Activated CD8-positive, alpha-beta T cell treated with anti-CD3 and anti-CD28 coated beads for 36 hours (primary cell): Measurements from ENCODE around the gene CES5A. TPM values are rescaled to one million over a fixed set of nuclear protein-coding genes. Genes with fewer than 3 reads are reported as not detected.
"Not testable (repeated sequence)": the region's sequence is repeated elsewhere in the genome, so short reads cannot be mapped to it uniquely, and the experiment has no call there.

Source experiments
- ATAC-seq: fragments of 200-7000 bp; cut with Tn5 transposase; one replicate; pipeline ENCODE4 v1.10.0; 2021; ENCODE audit warnings: mild to moderate bottlenecking, moderate library complexity
- CTCF ChIA-PET: fragments of 350-600 bp; sonication (Branson Sonifier 250); formaldehyde crosslinking; loops from one replicate; lab custom pipeline; 2021; ENCODE audit warnings: antibody characterized with exemption; lab: Charles Lee
- POLR2A ChIA-PET: fragments of 350-600 bp; sonication (Branson Sonifier 250); formaldehyde crosslinking; loops from one replicate; lab custom pipeline; 2021; ENCODE audit warnings: antibody characterized with exemption; lab: Charles Lee
- DNase-seq: peaks from one replicate; pipeline ENCODE4 v3.0.0-alpha.2; 2020
- H3K27ac Mint-ChIP-seq: one replicate; pipeline ENCODE4 v1.8.0; 2021; ENCODE audit warnings: mild to moderate bottlenecking, mixed read lengths
- H3K27me3 Mint-ChIP-seq: one replicate; pipeline ENCODE4 v1.8.0; 2021; ENCODE audit warnings: mixed read lengths
- H3K36me3 Mint-ChIP-seq: one replicate; pipeline ENCODE4 v1.8.0; 2021; ENCODE audit warnings: low read depth, mixed read lengths
- H3K4me1 Mint-ChIP-seq: one replicate; pipeline ENCODE4 v1.8.0; 2021; ENCODE audit warnings: low read depth, mixed read lengths
- H3K4me3 Mint-ChIP-seq: one replicate; pipeline ENCODE4 v1.8.0; 2021; ENCODE audit warnings: mild to moderate bottlenecking, moderate library complexity, mixed read lengths
- H3K9me3 Mint-ChIP-seq: one replicate; pipeline ENCODE4 v1.8.0; 2021; ENCODE audit warnings: mixed read lengths
- CTCF ChIP-seq: fragments of 200-600 bp; IDR thresholded peaks from one replicate; pipeline ENCODE4 v1.8.0; 2022; ENCODE audit warnings: antibody characterized with exemption, mild to moderate bottlenecking
- intact Hi-C: fragments of 100-400 bp; cut with micrococcal nuclease; formaldehyde crosslinking; loops from one replicate; pipeline ENCODE4 v1.10.0; 2022
- total RNA-seq, 2 experiments: library from RNA; stranded (reverse); gene quantifications; one replicate each; pipeline ENCODE4 v1.2.3, GENCODE V29; 2021

Gene CES5A
- total RNA-seq, 2 experiments from 2014 or later: not detected

GRCh38 chr16:55839115-55839514, 36.1 kb downstream of the CES5A start:
- Mint-ChIP-seq H3K4me3 (no peak overlapping the region), H3K9me3 (no peaks in the 10 kb centered on the region), H3K4me1 (no peaks in the 10 kb centered on the region), H3K36me3 (no peaks in the 10 kb centered on the region), H3K27me3 (peaks cover 10% of the 10 kb centered on the region), H3K27ac (no peak overlapping the region)
- CTCF ChIA-PET: interaction anchor here (1.0 to 5.4 kb wide), 3 partner anchors 10 to 374 kb away, joined by 3 to 39 read pairs (median 8); no protein-coding TSS in a partner anchor
- no peak for TF ChIP-seq CTCF
- no peak for ATAC-seq
- POLR2A ChIA-PET: no interaction called here
- intact Hi-C loops: no loop called here
- no peak for DNase-seq

DNA sequence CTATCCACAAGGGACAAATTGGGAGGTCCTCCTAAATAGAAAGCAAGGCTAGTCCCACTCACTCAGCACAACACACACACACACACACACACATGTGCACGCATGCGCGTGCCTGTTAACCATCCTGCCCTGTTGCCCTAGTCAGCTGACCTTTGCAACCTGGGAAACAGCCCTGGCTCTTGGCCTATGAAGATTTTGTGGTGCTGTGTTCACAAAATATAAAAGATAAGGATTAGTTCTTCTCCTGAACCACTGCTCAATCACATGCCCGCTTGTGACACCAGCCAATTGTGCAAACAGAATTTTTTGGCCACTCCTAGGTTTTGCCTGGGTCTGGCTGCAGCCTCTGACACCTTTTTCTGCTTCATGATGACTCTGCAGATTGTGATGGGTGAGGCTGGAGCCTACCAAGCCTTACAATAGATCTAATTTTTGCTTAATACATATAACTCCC, 39.0 kb downstream of the CES5A start:
- peaks cover 1% of the 10 kb centered on the region for H3K27me3 Mint-ChIP-seq
- intact Hi-C loops: no loop called here
- H3K4me3 Mint-ChIP-seq: no peak overlapping the region

GRCh38 chr16:55835581-55835980, 39.6 kb downstream of the CES5A start:
- Mint-ChIP-seq H3K4me3 (no peak overlapping the region), H3K4me1 (no peaks in the 10 kb centered on the region), H3K36me3 (no peaks in the 10 kb centered on the region), H3K9me3 (no peaks in the 10 kb centered on the region), H3K27ac (no peak overlapping the region), H3K27me3 (peaks cover 4% of the 10 kb centered on the region)
- DNase-seq (no peak), ATAC-seq (no peak)
- POLR2A ChIA-PET: no interaction called here
- no peak for TF ChIP-seq CTCF
- CTCF ChIA-PET: no interaction called here
- intact Hi-C loops: no loop called here

More for the DNA sequence above, 39.0 kb downstream of the CES5A start:
- TF ChIP-seq CTCF: no peak
- Mint-ChIP-seq H3K4me1 (no peaks in the 10 kb centered on the region), H3K27ac (no peak overlapping the region), H3K36me3 (no peaks in the 10 kb centered on the region), H3K9me3 (no peaks in the 10 kb centered on the region)
- ChIA-PET POLR2A (no interaction called here), CTCF (no interaction called here)
- ATAC-seq: no peak
- no peak for DNase-seq

DNA sequence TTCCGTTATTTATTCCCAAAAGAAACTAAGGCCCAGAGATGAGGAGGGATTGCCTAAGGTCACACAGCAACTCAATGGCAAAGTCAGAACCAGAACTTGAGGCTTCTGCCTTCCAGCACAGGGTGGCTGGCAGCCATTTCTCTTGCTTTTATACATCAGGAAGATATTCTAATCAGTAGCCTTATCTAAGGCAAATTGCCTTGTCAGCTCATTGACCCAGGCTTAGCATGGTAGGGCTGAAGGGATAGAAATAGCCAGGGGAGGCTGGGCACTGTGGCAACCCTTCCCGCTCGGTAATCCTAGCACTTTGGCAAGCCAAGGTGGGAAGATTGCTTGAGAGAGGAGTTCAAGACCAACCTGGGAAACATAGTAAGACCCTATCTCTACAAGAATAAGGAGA, 40.0 kb downstream of the CES5A start:
- H3K27me3 Mint-ChIP-seq, ATAC-seq, intact Hi-C loops, CTCF ChIA-PET, H3K9me3 Mint-ChIP-seq, H3K27ac Mint-ChIP-seq, H3K36me3 Mint-ChIP-seq, POLR2A ChIA-PET, H3K4me1 Mint-ChIP-seq, H3K4me3 Mint-ChIP-seq, DNase-seq: not testable (repeated sequence)

- Mint-ChIP-seq H3K4me1 (no peaks in the 10 kb centered on the region), H3K9me3 (no peaks in the 10 kb centered on the region)
- POLR2A ChIA-PET: no interaction called here
These were observed 41.1 kb downstream of the CES5A start for GRCh38 chr16:55834049-55834448.

More at GRCh38 chr16:55834049-55834448, 41.1 kb downstream of the CES5A start:
- ATAC-seq: no peak
- H3K36me3 Mint-ChIP-seq: no peaks in the 10 kb centered on the region
- intact Hi-C loops: no loop called here
- CTCF ChIA-PET: no interaction called here
- no peak overlapping the region for H3K4me3 Mint-ChIP-seq
- H3K27ac Mint-ChIP-seq: no peak overlapping the region
- TF ChIP-seq CTCF: no peak
- no peak for DNase-seq
- H3K27me3 Mint-ChIP-seq: peaks cover 4% of the 10 kb centered on the region
